ENCODE data around the gene ELP6.

DNA sequence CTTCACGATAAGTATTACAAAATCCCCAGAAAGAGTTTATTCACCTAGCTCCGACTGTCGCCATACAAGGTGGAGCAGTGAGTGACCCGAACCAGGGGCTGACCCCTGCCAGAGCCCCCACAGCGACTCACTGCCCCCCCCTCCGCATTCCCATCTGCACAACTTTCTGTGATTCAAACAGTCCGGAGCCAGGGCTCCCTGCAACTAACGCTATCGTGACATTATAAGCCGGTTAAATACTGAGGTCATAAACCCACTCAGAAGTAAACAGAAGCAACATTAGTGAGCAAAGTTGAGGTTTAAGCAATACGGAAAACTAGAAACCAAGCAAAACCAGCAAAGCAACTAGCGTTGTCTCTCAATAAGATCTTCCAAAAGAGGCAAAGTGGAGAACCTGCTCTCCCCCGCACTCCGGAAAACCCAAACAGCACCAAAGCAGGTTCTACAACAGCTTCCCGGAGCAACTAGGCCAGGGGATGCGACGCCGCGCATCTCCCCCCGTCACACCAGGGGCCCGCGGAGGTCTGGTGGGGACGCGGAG, 38.4 kb downstream of the ELP6 start:
- TF ChIP-seq, protein P1, sequence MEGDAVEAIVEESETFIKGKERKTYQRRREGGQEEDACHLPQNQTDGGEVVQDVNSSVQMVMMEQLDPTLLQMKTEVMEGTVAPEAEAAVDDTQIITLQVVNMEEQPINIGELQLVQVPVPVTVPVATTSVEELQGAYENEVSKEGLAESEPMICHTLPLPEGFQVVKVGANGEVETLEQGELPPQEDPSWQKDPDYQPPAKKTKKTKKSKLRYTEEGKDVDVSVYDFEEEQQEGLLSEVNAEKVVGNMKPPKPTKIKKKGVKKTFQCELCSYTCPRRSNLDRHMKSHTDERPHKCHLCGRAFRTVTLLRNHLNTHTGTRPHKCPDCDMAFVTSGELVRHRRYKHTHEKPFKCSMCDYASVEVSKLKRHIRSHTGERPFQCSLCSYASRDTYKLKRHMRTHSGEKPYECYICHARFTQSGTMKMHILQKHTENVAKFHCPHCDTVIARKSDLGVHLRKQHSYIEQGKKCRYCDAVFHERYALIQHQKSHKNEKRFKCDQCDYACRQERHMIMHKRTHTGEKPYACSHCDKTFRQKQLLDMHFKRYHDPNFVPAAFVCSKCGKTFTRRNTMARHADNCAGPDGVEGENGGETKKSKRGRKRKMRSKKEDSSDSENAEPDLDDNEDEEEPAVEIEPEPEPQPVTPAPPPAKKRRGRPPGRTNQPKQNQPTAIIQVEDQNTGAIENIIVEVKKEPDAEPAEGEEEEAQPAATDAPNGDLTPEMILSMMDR (IDR thresholded peaks at IDR 0.05; ENCODE audit: low read length), result no peak
- no peak for TF ChIP-seq EZH2 (IDR thresholded peaks at IDR 0.05; ENCODE audit: borderline replicate concordance, low read length)
